HepG2 (cell line): ENCODE measurements around the gene ACO1. TPM values are rescaled to one million over a fixed set of nuclear protein-coding genes. Genes with fewer than 3 reads are reported as not detected.
A peak's percentile ranks its signal among the peaks of the same experiment; 100 is the strongest.

Experiments used
- BATF2 ChIP-seq: sonication (generic); formaldehyde crosslinking; IDR thresholded peaks from 2 replicates; pipeline ENCODE4 v1.8.0; 2022; ENCODE audit warnings: mild to moderate bottlenecking, missing genetic modification reagents, moderate library complexity
- DMAP1 ChIP-seq: IDR thresholded peaks from 2 replicates; pipeline ENCODE4 v1.6.1; 2016
- HOXA9 ChIP-seq: sonication (generic); formaldehyde crosslinking; IDR thresholded peaks from 2 replicates; pipeline ENCODE4 v1.8.1; 2022; ENCODE audit warnings: missing genetic modification reagents, mild to moderate bottlenecking, moderate library complexity, borderline replicate concordance
- IKZF1 ChIP-seq: fragments of 450-650 bp; IDR thresholded peaks from 2 replicates; pipeline ENCODE4 v1.7.1; 2016
- MAZ ChIP-seq, 2 experiments: sonication (generic) in 1 of 2; formaldehyde crosslinking in 1 of 2; IDR thresholded peaks; 2 replicates each; pipeline versions ENCODE4 v1.5.0 to v1.6.1; 2012 to 2020; ENCODE audit warnings: low read depth in 2 of 2, mild to moderate bottlenecking in 2 of 2, borderline replicate concordance in 1 of 2, improper control_type of control experiment in 1 of 2, low read length in 1 of 2, missing genetic modification reagents in 1 of 2, moderate library complexity in 1 of 2
- MTF2 ChIP-seq: sonication (generic); formaldehyde crosslinking; IDR thresholded peaks from 2 replicates; pipeline ENCODE4 v1.5.0; 2020; ENCODE audit warnings: missing genetic modification reagents, borderline replicate concordance
- MXI1 ChIP-seq: IDR thresholded peaks from 3 replicates; pipeline ENCODE4 v1.6.1; 2012; ENCODE audit warnings: low read depth, low read length, inconsistent platforms, borderline replicate concordance
- NCOA5 ChIP-seq: sonication (generic); formaldehyde crosslinking; IDR thresholded peaks from 2 replicates; pipeline ENCODE4 v1.4.0; 2020; ENCODE audit warnings: missing genetic modification reagents
- NFATC3 ChIP-seq: sonication (generic); formaldehyde crosslinking; IDR thresholded peaks from 2 replicates; pipeline ENCODE4 v1.5.1; 2020; ENCODE audit warnings: mild to moderate bottlenecking, missing genetic modification reagents
- NFYB ChIP-seq: sonication (generic); formaldehyde crosslinking; IDR thresholded peaks from 2 replicates; pipeline ENCODE4 v1.4.0; 2020; ENCODE audit warnings: missing genetic modification reagents
- ONECUT2 ChIP-seq: sonication (generic); formaldehyde crosslinking; IDR thresholded peaks from 2 replicates; pipeline ENCODE4 v1.4.0; 2020; ENCODE audit warnings: missing genetic modification reagents
- PAF1 ChIP-seq: IDR thresholded peaks from 2 replicates; pipeline ENCODE4 v1.6.1; 2016; ENCODE audit warnings: missing genetic modification reagents, missing compliant biosample characterization
- SMAD3 ChIP-seq: sonication (generic); formaldehyde crosslinking; IDR thresholded peaks from 2 replicates; pipeline ENCODE4 v1.4.0; 2020; ENCODE audit warnings: missing genetic modification reagents
- SNAPC2 ChIP-seq: sonication (generic); formaldehyde crosslinking; IDR thresholded peaks from 2 replicates; pipeline ENCODE4 v1.8.1; 2022; ENCODE audit warnings: mild to moderate bottlenecking, missing genetic modification reagents
- SP1 ChIP-seq, 2 experiments: fragments of 450-650 bp in 1 of 2; sonication (generic) in 1 of 2; formaldehyde crosslinking in 1 of 2; IDR thresholded peaks; 2 replicates each; pipeline versions ENCODE4 v1.4.0 to v1.6.1; 2016 to 2020; ENCODE audit warnings: missing genetic modification reagents in 1 of 2
- TOE1 ChIP-seq: sonication (generic); formaldehyde crosslinking; IDR thresholded peaks from 2 replicates; pipeline ENCODE4 v1.4.0; 2020; ENCODE audit warnings: mild to moderate bottlenecking, missing genetic modification reagents
- ZC3H4 ChIP-seq: sonication (generic); formaldehyde crosslinking; IDR thresholded peaks from 2 replicates; pipeline ENCODE4 v1.4.0; 2020; ENCODE audit warnings: missing genetic modification reagents, borderline replicate concordance
- ZNF225 ChIP-seq: sonication (generic); formaldehyde crosslinking; IDR thresholded peaks from 2 replicates; pipeline ENCODE4 v1.4.0; 2020; ENCODE audit warnings: mild to moderate bottlenecking, missing genetic modification reagents
- ZNF34 ChIP-seq: sonication (generic); formaldehyde crosslinking; IDR thresholded peaks from 2 replicates; pipeline ENCODE4 v1.4.0; 2020; ENCODE audit warnings: mild to moderate bottlenecking, missing genetic modification reagents, borderline replicate concordance
- ZNF44 ChIP-seq: sonication (generic); formaldehyde crosslinking; IDR thresholded peaks from 2 replicates; pipeline ENCODE4 v1.5.1; 2020; ENCODE audit warnings: mild to moderate bottlenecking, missing genetic modification reagents
- ZNF589 ChIP-seq: sonication (generic); formaldehyde crosslinking; conservative IDR thresholded peaks from 2 replicates; pipeline ENCODE4 v1.8.0; 2022; ENCODE audit warnings: mild to moderate bottlenecking, moderate library complexity, missing genetic modification reagents
- ZNF629 ChIP-seq: sonication (generic); formaldehyde crosslinking; conservative IDR thresholded peaks from 2 replicates; pipeline ENCODE4 v1.5.0; 2020; ENCODE audit warnings: missing genetic modification reagents
- ZNF709 ChIP-seq: sonication (generic); formaldehyde crosslinking; IDR thresholded peaks from 2 replicates; pipeline ENCODE4 v1.5.0; 2020; ENCODE audit warnings: mild to moderate bottlenecking, missing genetic modification reagents
- ZNF749 ChIP-seq: sonication (generic); formaldehyde crosslinking; IDR thresholded peaks from 2 replicates; pipeline ENCODE4 v1.8.0; 2022; ENCODE audit warnings: mild to moderate bottlenecking, missing genetic modification reagents, moderate library complexity, borderline replicate concordance
- polyA plus RNA-seq, 8 experiments: library from polyadenylated mRNA; depleted of rRNA in 3 of 8; stranded (reverse) in 7 of 8; unstranded in 1 of 8; fragments of >200 nt; fragmentation: Illumina TruSeq in 4 of 8; extraction: Trizol in 4 of 8; gene quantifications; 2 replicates each; pipeline versions ENCODE4 v1.2.1 to v1.2.3, GENCODE V29; 2011 to 2016; ENCODE audit warnings: low read depth in 4 of 8, missing spikeins in 1 of 8, mixed read lengths in 1 of 8; ENCODE audit not compliant: insufficient read depth in 1 of 8
- total RNA-seq, 5 experiments: library from RNA; depleted of rRNA; stranded (reverse); fragments of >200 nt; fragmentation: Illumina TruSeq; extraction: Trizol; gene quantifications; 2 replicates each; pipeline ENCODE4 v1.2.3, GENCODE V29; 2016; ENCODE audit warnings: low read depth in 1 of 5
- TF ChIP-seq, protein P1 (sequence below): sonication (generic); formaldehyde crosslinking; conservative IDR thresholded peaks from 2 replicates; pipeline ENCODE4 v1.8.0; 2022; ENCODE audit warnings: mild to moderate bottlenecking, moderate library complexity, missing genetic modification reagents
- TF ChIP-seq, protein P2 (sequence below): sonication (generic); formaldehyde crosslinking; IDR thresholded peaks from 2 replicates; pipeline ENCODE4 v1.9.0; 2022; ENCODE audit warnings: missing genetic modification reagents, mild to moderate bottlenecking, borderline replicate concordance

Gene ACO1
- total and polyA plus RNA-seq, 2 of the 13 experiments (the other 11 are each of a cell fraction or from before 2014, with no cell fraction given) = 20.1 to 48.2 TPM

DNA sequence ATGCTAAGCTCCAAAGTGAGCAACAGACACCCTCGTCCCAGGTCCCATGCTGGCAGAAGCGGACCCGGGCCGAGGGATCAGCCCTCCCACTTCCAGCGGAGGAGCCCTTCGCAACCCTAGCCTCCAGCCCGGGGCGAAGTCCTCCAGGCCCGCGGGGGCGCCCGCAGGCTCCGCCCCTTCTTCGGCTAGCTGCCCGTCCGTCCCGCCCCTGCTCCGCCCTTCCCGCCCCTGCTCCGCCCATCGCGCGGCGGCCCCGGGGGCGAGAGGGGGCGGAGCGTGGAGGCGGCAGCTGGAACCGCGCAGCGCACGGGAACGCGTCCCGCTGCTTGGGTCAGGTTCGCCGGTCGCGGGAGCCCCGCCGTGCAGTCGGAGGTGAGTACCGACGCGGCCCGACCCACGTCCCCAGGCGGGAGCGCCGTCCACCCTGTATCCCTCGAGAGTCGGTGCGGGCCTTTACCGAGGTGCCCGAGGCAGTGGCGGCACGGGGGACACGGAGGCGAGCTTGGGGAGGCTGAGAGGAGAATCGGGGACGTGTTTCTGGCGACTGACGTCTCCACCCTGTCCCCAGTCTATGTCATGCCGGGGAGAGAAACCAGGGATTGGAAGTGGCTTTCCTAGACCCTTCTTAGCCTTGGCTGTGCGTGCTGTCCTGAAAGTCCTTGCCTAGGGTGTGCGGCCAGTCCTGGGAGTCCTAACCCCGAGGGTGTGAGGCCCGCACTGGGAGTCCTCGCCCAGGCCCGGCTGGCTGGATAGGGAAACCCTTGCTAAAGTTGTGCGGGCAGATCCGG lies at the start of gene ACO1 (continued):
- TF ChIP-seq SNAPC2 (CRISPR knock-in tag) (peak; percentile 84; the same call in 1 of the 2 replicates), SMAD3 (CRISPR knock-in tag) (no peak), BATF2 (CRISPR knock-in tag) (no peak), ZNF589 (CRISPR knock-in tag) (peak; percentile 61; the same call in 1 of the 2 replicates), TOE1 (CRISPR knock-in tag) (no peak), HOXA9 (CRISPR knock-in tag) (peak; percentile 80; the same call in 1 of the 2 replicates), ZNF709 (CRISPR knock-in tag) (peak; percentile 74; the same call in 1 of the 2 replicates), ONECUT2 (CRISPR knock-in tag) (no peak), DMAP1 (no peak), NFATC3 (CRISPR knock-in tag) (no peak), NCOA5 (CRISPR knock-in tag) (no peak), MTF2 (CRISPR knock-in tag) (peak; percentile 91; the same call in 1 of the 2 replicates), IKZF1 (no peak), MAZ (IDR thresholded peaks at IDR 0.05; ENCODE audit: borderline replicate concordance, low read depth, low read length) (peak; percentile 76), MAZ (CRISPR knock-in tag; IDR thresholded peaks at IDR 0.05; ENCODE audit: low read depth) (peak; percentile 90; the same call in 1 of the 2 replicates), ZNF749 (CRISPR knock-in tag) (no peak), ZNF34 (no peak; the same call in 1 of the 2 replicates), NFYB (CRISPR knock-in tag) (no peak), ZC3H4 (CRISPR knock-in tag) (no peak), ZNF225 (CRISPR knock-in tag) (peak; percentile 93), ZNF44 (CRISPR knock-in tag) (no peak), PAF1 (CRISPR knock-in tag) (no peak), SP1 (IDR thresholded peaks at IDR 0.05) (no peak), SP1 (CRISPR knock-in tag; IDR thresholded peaks at IDR 0.05) (peak; percentile 97), ZNF629 (CRISPR knock-in tag) (no peak), MXI1 (peak; percentile 74; the same call in 1 of the 3 replicates)
- TF ChIP-seq, protein P1, sequence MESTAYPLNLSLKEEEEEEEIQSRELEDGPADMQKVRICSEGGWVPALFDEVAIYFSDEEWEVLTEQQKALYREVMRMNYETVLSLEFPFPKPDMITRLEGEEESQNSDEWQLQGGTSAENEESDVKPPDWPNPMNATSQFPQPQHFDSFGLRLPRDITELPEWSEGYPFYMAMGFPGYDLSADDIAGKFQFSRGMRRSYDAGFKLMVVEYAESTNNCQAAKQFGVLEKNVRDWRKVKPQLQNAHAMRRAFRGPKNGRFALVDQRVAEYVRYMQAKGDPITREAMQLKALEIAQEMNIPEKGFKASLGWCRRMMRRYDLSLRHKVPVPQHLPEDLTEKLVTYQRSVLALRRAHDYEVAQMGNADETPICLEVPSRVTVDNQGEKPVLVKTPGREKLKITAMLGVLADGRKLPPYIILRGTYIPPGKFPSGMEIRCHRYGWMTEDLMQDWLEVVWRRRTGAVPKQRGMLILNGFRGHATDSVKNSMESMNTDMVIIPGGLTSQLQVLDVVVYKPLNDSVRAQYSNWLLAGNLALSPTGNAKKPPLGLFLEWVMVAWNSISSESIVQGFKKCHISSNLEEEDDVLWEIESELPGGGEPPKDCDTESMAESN = peak; percentile 89
- TF ChIP-seq, protein P2, sequence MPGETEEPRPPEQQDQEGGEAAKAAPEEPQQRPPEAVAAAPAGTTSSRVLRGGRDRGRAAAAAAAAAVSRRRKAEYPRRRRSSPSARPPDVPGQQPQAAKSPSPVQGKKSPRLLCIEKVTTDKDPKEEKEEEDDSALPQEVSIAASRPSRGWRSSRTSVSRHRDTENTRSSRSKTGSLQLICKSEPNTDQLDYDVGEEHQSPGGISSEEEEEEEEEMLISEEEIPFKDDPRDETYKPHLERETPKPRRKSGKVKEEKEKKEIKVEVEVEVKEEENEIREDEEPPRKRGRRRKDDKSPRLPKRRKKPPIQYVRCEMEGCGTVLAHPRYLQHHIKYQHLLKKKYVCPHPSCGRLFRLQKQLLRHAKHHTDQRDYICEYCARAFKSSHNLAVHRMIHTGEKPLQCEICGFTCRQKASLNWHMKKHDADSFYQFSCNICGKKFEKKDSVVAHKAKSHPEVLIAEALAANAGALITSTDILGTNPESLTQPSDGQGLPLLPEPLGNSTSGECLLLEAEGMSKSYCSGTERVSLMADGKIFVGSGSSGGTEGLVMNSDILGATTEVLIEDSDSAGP (CRISPR knock-in tag) = peak; percentile 94; the same call in 1 of the 2 replicates
